Mucosa of gallbladder (tissue), 1 donor: ENCODE measurements around the gene COIL. TPM values are rescaled to one million over a fixed set of nuclear protein-coding genes. Genes with fewer than 3 reads are reported as not detected.
A peak's percentile ranks its signal among the peaks of the same experiment; 100 is the strongest.

Experiments
- DNase-seq: peaks from one replicate; pipeline ENCODE4 v3.0.0-alpha.2; 2020; ENCODE audit warnings: low spot score
- total RNA-seq: library from RNA; stranded (reverse); gene quantifications from one replicate; pipeline ENCODE4 v1.2.1, GENCODE V29; 2021
- donor health status: DM: no; HTN: no; CAD: no.

The COIL gene
- total RNA-seq, 1 donor from 2014 or later: 12.5 TPM

DNA sequence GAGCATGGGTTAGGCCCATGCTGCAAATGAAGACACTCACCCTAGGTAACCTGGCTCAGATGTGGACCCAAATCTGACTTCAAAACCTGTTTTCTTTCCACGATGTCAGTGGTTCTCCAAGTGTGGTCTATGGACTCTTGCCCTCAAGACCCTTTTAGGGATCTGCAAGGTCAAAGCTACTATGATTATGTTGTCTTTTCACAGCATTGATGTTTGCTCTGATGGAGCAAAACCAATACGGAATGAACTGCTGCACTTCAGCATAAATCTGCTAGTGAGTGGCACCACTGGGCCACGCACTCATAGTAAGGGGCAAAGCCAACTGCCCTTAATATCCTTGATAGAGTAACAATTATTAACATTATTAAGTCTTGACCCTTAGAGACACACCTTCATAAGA lies 25.4 kb downstream of the COIL start:
- no peak for DNase-seq

DNA sequence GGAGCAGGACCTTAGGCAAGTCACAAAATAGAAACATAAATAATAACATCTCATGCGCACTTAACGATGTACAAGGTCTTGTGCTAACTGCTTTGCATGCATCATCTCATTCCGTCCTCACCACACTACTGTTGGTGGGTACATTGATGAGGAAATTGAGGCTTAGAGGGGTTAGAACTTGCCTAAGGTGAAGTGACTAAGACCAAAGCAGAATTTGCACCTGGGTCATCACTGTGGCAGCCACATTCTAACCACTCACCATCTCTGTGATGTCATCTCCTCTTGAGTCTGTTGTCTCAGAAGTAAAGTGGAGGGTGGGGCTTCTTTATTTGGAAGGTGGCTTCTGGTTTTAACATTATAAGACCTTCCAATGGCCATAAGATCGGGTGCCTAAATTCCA lies 26.6 kb downstream of the COIL start:
- no peak for DNase-seq

DNA sequence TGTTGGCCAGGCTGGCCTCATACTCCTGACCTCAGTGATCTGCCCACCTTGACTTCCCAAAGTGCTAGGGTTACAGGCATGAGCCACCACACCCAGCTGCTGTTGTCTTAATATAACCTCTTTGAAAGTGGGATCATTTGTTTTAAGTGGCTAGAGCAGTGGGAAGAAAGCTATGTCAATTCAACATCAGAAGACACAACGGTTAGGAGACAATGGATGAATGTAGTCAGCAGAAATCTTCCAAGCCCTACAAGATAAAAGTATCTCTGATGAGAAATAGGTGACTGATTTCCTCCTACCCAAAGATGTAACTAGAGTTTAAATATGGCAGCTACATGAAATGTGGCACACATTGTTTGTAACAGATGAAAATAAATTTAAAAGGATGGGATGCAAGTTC lies 27.0 kb downstream of the COIL start:
- no peak for DNase-seq

DNA sequence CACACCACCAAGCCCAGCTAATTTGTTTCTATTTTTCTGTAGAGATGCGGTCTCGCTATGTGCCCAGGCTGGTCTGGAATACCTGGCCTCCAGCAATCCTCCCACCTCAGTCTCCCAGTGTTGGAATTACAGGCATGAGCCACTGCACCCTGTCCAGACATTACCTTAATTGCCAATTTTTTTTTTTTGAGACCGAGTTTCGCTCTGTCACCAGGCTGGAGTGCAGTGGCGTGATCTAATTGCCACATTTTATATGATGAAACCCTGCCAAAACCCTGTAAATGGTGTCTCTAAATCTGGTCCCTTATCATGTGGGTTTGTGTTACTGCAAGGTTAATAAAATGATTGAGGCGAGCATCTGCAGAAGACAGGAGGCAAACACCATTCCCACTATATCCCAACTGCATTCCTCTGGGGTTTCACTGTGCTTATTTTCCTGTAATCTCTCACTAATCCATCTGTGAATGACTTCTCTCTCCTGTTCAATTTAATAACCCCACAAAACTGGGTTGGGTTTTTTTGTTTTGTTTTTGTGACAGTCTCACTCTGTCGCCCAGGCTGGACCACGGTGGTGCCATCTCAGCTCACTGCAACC lies 27.6 kb downstream of the COIL start:
- DNase-seq: no peak

DNA sequence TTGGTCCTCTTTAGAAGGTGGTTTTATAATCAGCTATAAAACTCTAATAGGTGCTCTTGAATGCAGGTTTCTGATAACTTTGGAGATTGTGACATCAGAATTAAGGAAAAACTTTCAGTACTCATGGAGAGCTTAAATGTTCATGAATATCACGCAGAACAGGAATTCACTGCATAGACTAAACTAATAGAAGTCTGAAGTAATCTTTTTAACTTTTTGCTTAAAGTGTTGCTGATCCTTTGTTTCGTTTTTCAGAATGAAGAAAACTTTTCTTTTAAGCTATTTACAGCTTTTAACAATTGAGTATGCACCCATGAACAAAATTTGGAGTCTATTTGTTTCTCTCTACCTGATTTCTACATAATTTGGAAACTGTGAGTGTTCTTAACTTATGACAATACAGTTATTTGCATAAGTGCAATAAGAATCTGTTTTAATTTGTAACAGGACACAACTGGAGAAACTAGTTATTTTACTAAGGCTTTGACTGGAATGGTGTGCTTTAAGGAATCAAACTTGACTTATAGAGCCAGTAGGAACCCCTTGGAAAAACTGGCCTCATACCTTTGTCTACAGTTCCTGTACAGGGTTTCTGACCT lies 30.0 kb downstream of the COIL start:
- DNase-seq: no peak

DNA sequence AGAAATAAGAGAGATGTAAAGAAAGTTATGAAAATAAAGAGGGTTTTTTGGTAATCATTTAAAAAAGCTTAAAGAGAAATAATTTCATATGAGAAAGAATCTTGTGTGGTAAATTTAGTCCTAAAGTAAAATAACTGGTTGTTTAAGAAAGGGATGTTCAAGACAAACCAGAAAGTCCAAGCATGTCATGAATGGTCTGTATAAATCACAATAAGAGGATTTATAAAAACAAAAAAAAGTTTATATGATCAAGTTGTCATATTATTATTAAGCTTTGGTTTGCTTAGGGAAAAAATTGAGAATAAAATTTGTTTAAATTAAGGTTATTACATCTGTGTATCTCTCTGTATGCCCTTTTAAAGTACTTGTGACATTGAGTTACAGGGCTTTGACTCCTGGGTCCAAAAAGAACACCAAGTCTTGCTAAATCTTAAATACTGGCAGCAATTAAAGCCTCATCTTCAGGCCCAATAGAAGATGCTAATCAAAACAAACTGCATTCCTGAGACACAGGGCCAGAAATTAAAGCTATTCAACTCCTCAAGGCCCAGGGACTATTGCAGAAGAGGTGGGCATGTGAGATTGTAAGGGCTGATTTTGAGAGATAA lies 31.4 kb downstream of the COIL start:
- DNase-seq: no peak

DNA sequence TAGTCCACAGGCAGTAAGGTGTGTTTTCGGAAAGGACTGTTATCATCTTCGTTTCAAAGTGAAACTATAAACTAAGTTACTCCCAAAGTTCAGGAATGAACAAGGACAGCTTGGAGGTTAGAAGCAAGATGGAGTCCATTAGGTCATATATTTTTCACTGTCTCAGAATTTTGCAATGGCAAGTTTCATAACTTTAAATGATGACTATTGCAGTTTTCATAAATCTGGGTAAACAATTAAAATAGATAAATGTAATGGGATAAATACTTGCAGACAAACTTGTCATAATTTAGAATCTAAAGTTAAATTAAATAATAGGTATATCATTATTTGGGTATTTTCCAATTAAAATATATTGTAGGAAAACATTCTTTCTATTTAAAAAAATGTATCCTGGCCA lies 32.3 kb downstream of the COIL start:
- no peak for DNase-seq

DNA sequence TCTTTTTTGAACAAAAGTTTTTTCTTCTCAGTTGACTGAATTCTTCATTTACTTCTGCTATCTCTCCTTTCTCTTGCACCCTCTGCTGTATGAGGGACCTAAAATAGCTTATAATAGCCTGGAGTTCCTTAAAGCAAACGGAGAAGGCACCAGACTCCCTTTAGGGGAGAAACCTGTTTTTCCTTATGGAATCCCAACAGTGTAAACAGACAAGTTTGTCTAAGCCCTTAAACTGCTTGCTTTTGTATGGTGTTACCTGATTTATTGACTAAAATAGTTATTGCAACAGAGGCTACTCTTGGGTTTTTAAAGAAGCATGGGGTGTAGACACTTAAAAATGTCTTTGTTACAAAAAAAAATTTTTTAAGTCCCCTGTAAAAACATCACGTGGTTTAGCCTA lies 34.1 kb downstream of the COIL start:
- no peak for DNase-seq

DNA sequence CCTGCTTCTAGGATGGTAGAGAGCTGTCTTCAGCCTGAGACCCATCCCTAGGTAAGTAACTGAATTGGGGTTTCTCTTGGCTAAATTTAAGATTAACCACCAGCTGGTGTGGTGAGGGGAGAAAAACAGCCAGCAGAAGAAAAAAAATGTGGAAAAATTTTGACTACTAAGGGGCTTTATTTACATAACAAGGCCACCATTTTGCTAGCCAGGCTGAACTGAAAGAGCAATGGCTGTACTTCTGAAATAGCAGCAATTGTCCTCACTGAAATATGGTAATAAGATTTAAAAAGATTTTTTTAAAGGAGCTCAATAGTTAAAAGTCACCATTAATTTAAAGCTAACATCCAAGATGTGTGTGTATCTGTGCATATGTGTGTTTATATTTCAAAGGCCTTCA lies 34.6 kb downstream of the COIL start:
- DNase-seq: no peak

DNA sequence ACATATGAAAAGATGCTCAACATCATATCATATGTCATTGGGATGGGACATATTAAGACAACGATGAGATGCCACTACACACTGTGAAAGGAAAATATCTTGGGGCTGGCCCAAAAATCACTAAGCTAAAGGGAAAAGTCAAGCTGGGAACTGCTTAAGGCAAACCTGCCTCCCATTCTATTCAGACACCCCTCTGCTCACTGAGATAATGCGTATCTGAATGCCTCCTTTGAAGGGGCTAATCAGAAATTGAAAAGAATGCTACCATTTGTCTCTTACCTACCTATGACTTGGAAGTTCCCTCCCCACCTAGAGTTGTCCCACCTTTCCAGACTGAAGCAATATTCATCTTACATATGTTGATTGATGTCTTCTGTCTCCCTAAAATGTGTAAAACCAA lies 35.8 kb downstream of the COIL start:
- no peak for DNase-seq

DNA sequence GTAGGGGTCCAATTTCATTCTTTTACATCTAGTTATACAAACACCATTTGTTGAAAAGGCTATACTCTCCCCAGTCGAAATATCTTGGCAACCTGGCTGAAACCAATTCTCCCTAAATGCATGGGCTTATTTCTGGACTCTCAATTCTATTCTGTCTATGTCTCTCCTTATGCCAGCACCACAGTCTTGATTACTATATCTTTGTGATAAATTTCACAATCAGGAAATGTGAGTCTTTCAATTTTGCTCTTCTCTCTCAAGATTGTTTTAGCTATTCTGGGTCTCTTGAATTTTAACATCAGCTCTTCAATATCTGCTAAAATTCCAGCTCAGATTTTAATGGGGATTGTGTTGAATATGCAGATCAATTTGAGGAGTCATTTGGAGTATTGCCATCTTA lies 41.1 kb downstream of the COIL start:
- no peak for DNase-seq

DNA sequence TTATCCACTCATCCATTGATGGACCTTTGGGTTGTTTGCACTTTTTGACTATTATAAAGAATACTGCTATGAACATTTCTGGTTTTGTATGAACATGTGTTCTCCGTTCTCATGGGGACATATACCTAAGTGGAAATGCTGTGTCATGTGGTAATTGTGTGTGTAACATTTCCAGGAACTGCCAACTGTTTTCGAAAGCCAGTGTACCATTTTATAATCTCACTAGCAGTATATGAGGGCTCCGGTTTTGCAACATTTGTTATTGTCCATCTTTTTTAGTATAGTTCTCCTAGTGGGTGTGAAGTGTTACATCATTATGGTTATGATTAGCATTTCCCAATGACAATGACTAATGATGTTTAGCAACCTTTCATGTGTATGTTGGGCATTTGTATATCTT lies 41.9 kb downstream of the COIL start:
- DNase-seq: no peak

DNA sequence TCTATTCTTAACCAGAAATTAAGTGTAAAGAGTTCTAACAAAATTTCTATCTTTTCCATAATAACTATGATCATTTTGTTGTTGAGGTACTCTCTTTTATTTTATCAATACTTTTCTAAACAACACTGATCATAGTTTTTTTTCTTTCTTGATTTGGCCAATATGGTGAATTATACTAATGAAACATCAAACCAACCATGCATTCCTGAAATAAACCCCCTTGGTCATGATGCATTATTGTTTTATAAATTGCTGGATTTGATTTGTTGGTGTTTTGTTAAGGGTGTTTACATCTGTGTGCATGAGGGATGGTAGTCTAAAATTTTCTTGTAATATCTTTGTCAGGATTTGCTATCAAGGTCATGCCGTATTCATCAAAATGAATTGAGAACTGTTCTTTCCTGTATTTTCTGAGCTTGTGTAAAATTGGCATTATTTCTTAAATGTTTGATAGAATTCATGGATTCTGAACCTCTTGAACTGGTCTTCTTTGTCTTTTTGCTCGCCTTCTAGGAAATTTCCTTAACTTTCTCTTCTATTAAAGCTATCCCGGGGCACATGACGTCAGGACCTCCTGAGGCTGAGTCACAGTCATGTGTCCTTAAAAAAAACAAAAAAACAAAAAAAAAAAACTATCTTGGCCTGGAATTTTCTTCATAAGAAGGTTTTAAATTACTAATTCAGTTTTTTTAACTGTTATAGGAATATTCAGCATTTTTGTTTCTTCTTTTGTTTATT lies 43.1 kb downstream of the COIL start:
- DNase-seq: no peak

DNA sequence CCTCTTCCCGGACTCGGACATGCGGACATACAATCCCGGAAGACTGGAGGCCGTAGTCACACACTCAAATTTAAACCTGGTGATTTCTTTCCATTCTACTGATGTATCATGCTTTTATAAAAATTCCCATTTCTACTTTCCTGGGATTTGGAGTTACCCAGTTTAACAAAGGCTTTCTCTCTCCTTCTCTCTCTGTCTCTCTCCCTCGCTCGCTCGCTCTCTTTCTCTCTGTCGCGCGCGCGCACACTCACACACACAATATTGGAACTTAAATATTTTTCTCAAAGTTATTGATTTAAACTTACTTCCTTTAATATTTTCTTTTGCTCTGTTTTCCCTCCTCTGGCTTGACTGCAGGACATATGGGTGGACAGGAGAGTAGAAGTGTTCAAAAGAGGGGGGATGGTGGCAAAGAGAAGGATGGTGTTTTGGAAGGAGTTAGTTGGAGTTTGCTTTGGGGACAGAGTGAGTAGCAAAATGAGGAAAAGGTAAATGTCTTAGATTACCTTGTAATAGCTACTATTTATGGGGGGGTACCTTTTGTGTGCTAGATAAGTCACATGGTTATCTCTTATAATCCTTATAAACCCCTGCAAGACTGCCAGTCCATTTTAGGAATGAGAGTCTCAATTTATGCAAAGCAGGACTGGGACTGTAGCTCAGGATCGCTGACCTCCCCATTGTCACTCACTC lies 46.1 kb downstream of the COIL start:
- no peak for DNase-seq

DNA sequence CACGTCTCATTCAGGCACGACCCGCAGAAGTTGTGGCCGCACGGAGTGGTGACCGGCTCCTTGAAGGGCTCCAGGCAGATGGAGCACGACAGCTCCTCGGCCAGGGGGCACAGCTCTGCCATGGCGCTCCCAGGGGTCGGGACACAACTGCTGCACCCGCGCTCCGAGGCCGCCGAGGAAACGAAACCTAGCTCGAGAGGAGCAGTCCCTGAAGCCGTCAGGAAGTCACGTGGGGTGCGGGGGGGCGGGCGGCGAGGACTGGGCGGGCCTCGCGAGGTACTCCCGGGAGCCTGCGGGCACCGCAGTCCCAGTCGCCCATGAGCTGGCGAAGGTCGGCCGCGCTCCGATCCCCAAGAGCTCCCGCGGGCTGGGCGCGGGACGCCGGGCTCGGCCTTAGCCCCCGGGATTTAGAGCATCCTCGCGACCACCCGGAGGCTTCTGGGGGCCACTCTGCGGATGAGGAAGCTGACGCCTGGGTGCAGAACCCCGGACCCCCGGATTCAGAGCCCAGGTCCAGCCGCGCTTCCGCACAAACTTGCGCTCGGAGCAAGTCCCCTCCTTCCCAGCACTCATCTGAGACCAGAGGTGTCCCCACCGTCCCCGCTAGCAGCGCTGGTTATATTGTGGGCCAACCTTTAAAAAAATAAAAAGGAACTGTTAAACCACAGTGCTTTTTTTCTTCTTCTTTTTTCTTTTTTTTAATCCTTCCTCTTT lies 46.8 kb downstream of the COIL start, which contains the start of gene TRIM25:
TSS of gene TRIM25 (minus strand) at position 183 of the 714 bp plus-strand sequence. CDS start at position 122, 61 bp downstream.
- DNase-seq: peak; percentile 95

DNA sequence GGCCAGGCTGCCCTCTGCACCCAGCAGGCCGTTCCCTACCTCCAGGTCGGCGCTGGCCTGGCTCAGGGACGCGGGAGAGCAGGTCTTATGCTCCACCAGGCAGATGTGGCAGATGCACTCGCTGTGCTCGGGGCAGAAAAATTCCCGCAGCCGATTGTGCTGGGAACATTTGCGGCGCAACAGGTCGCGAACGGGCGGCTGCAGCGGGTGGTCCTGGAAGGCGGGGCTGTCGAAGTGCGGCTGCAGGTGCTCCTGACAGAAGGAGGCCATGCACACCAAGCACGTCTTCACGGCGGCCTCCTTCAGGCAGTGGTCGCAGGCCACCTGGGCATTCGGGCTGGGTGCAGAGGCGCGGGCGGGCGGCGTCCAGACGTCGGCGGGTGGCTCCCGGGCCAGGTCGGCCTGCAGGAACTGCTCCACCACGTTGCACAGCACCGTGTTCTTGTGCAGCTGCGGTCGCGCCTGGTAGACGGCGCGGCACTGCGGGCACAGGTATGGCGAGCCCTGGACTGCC lies 47.4 kb downstream of the COIL start:
- no peak for DNase-seq

DNA sequence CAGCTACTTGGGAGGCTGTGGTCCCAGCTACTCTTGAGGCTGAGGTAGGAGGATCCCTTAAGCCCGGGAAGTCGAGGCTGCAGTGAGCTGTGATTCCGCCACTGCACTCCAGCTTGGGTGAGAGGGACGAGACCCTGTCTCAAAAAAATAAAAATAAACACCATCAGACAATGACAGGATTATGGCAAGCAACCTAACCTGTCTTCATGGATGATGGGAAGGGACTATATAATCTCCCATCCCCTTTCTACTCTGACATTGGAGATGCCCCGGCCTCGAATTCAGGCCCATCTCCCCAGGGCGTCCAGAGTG lies 47.9 kb downstream of the COIL start:
- DNase-seq: no peak

DNA sequence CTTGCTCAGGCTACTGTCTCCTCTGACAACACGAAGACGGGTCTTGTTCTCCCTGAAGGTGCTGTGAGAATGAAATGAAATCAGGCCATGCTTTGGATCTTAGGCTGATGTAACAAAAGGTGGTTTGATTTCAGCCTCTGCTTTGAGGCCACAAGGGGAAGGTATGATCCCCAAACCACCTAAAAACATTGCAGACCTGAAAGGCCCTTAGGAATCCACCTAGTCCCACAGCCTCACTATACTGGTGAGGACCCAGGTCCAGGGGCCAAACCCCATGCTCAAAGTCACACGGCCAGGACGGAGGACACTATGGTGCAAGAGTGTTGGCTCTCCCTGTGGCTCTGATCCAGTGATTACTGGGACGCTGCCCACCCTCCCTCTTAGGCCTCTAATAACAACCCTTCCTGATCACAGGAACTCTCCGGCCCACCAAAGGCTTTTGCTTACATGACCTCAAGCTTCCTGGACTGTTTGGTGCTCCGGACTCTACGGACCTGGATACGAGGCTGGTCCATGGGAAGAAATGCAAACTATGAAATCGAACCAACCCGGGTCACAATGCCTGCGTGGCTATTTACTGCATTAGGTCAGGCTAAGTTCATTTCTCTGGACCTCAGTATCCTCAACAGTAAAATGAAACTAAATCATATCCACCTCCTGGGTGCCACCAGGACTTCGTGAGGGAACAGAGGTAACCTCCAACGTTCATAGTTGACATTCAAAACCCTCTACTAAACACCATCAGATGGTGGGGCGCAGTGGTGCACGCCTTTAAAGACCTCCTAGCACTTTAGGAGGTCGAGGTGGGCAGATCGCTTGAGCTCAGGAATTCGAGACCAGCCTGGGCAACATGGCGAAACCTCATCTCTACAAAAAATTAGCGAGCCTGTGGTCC lies 48.5 kb downstream of the COIL start:
- no peak for DNase-seq

DNA sequence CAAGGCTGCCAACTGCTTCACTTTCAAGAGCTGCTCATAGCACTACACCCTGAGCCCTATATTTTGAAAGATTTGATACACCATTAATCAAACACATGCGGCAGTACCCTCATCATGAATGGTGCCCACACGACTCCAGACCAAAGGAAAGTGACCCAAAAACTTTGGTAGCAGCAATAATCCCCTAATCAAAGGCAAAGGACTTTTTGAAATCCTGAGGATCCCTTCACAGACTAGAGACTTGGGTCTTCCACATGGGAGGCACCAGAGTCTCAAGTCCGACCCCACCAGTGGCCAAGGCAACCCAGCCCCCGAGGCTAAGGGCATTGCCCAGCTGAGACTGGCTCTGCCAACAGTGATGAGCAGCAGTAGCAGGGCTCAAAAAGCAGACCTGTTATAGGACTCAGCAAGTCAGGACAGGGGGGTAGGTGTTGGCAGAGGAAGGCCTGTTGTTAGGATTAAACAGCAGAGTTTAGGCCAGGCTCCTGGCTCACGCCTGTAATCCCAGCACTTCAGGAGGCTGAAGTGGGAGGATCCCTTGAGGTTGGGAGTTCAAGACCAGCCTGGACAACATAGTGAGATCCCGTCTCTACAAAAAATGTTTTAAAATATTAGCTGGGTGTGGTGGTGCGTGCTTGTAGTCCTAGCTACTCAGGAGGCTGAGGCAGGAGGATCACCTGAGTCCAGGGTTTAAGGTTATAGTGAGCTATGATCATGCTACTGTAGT lies 50.2 kb downstream of the COIL start:
- DNase-seq: no peak
